HCEC 1CT (cell line): ENCODE data around the gene LRP1.

Experiments
- DNase-seq: peaks from one replicate; pipeline ENCODE4 v3.0.0-alpha.2; 2017

Gene LRP1

DNA sequence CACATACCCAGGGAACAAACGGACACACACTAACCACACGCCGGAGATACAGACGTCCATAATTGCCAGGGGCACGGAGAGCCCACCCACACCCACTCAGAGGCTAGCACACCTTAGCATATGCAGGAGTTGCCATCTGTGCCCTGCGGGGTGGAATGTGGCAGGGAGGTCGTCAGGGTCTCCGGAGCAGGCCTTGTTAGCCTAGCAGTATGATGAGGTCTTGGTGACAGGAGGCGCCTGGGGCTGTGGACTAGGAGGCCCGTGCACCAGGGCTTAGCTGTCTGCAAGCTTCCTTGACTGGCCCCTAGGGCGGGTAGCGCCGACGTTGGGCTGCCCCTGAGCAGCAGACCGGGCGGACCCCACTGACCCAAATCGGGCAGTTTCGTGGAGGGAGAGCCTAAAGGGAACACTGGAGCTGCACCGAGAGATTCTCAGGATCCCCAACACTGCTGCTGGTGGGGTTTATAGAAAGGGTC is 112.7 kb downstream of the LRP1 start:
- DNase-seq, result no peak

DNA sequence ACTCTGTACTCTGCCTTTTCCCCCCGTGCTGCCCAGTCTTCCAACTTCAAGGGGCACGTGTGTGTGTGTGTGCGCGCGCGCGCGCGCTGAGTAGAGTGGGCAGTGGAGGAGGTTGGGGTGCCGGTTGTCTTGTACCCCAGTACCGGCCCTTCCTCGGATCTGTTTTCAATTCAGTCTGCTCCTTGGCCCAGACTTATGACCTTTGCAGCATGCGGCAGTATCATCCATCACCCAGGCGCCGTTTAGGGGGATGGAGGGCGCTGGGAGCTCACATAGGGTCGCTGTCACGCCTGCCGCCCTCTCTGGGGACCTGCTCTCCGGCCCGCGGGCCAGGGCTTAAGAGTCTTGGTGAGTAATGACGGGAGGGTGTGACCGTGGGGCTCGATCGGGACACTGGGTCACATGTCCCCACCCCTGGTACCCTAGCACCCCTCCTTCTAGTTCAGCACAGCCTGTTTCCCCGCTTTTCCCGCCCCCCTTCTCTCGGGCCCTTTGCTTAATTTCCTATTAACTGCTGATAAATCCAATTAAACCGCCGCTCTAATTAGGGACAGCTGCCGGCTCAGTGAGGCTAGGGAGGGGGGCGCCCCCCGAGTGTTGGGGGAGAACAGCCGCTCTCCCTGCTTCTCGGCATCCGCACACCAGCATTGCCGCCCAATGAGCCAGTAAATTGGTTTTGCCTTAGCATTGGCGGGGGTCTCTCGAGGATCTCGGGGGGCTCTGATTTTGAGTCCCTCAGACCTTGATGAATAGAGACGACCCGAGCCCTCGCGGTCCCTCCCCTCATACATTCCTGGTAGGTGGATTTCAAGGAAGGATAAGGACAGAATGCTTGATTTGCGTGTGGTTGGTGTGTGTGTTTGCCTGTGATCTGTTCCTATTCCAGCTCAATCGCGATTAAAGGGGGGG is 113.4 kb downstream of the LRP1 start:
- no peak for DNase-seq

DNA sequence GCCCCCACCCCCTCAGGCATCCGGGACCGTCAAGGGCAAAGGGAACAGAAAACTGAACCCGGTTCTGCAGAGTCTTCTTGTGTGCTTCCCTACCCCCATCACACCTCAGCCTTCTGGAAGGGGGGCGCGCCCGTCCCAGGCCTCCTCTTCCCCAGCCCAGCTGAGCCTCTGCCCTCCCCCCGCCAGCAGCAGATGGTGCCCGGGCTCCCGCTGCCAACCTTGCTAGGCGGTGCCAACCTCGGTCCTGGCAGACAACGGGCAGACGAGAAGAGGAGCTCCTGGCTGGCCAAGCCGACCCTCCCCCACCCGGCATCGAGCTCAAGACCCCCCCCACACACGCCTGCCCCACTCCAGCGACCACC is 114.0 kb downstream of the LRP1 start:
- no peak for DNase-seq

DNA sequence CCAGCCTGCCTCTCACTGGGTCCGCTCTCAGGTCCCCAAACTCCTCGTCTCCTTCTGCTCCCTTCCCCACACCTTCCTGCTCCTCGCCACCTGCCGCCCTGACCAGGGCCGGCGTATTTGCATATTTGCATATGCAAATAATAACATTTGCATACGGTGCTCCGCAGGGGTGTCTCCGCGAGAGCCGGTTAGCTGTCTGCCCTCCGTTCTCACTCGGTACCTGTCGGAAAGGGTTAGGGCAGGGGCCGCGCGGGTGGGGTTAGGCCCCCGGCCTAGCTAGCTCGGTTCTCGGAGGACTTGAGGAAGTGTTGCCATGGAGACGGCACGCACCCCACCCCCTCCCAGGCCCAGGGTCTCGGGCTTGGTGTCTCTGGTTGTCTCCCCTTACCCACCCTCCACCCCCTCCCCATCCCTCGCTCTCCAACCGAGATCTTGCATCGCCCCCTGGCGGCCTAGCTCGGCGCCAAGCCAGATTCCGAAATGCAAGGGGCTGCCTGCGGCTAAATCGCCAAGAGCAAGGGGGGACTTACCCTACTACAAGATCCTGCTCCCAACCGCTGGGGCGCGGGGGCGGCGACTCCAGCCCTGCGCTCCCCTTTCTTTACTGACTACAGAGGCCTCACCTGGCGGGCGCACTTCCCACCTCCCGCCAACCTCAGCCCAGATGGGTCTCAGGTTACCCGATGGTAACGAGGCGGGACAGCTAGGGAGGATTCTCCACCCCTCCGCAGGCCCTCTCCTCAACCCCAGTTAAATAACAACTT is 114.6 kb downstream of the LRP1 start:
- no peak for DNase-seq

DNA sequence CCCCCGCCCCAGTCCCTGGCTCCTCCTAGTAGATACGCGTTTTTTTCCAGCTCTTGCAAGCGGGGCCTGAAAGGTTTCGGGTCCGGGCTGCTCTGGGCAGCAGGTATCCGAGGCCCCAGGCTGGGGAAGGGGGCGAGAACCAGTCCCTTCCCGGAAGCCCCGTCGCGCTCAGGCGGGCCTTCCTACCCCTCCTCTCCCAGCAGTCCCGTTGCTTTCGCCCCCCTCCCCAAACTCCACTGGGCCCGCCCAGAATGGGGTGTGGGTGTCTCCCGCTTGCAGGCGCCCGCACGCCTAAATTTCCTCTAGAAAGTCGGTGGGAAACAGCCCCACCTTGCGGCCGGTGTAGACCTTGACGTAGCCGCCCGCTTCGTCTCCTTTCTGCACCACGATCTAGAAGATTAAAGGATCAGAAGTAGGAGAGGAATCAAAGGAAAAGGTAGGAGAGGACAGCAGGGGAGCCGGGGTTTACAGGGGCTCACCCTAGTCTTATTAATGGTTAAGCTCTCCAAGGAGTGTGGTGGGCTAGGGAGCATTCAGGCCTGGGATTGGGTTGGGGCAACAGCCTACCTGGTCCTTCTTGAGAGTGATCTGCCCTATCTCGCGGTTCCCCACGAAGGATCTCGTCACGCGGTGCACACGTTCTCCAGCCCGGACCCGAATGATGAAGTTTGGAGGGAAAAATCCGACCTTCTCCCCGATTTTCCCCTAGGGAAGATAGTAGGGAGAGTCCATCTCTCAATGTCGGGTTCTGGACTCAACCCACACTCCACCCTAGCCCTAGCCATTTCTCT is 115.4 kb downstream of the LRP1 start:
- peak; percentile 65 for DNase-seq

DNA sequence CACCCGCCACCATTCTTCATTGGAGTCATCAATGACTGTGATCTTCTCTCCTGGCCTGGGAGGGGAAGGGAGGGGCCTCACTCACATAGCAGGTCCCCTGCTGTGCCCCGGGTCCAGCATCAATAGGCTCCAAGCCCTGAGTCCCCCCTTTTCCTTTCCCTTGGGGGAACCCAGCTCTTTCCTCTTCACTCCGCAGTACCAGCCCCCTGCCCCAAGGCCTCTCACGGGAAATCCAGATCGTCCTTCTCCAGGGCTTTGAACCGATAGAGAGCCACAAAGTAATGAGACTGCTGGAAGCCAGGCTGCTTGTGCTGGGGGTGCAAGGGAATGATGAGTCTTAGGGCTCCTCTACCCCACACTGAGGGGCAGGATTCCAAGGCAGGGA is 116.0 kb downstream of the LRP1 start:
- DNase-seq, result no peak

DNA sequence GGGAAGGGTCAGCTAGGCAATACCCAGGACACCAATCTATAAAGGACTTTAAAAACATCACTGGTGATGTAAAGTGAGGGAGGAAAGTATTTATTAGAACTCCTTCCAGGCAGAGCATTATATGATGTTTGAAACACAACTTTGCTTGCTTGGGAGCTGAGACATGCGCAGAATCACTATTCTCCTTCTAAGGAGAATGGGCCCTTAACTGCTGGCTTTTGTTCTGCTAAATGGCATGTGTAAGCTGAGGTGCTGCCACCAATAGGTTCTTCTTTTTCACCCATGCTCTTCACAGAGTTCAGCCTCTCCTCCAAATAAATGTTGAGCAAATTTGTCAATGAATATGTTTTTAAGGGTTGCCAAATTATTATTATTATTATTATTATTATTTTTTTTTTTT is 118.8 kb downstream of the LRP1 start:
- DNase-seq, result no peak

DNA sequence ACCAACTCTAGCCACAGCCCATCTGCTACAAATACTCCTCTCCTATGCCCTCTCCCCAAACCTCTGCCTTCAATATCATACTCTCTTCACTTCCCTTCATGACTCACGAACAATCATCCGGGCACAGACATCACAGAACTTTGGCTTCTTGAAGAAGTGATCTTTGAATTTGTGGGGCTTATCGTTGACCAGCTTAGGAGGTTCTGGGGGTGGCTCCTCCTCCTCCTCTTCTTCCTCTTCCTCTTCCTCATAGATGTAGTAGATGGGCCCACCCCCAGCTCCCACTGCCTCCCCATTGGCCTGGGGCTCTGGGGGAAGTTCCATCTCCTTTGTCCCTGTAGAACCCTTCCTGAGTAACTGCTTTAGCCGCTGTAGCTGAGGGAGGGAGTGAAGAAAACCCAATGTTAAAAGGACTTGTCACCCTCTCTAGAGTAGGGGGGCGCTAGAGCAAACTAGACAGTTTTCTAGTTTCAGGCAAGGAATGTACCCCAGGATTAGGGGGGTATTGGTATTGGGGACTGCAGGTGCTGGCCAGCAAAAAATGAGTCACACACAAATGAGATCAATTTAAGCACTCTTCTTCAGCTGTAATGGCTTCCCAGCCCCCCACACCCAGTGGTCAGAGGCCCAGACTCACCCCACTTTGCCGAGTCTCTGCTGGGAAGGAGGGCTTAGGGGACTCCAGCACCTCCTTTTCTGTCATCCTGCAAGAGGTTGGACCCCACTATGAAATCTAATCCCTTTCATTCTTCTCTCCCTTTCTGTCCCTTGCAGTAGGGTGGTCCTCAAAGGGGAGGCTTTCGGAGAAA is 120.9 kb downstream of the LRP1 start:
- DNase-seq, result no peak

DNA sequence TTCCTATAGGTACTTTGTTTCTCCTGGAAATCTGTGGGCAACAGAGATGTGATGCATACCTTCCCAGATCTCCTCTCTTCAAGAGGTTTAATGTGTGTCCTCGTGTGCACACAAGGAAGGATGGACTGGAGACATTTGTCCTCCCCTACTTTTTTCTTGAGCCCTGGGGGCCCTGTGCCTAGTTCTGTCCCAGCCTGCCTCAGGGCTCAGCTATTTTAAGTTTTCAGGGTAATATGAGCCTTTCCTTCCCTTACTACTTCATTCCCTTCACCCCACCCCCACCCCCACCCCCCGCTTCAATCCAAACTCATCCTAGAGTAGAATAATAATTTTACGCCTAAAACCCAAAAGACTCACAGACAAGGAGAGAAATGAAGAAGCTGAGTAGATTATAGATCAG is 122.3 kb downstream of the LRP1 start:
- no peak for DNase-seq

DNA sequence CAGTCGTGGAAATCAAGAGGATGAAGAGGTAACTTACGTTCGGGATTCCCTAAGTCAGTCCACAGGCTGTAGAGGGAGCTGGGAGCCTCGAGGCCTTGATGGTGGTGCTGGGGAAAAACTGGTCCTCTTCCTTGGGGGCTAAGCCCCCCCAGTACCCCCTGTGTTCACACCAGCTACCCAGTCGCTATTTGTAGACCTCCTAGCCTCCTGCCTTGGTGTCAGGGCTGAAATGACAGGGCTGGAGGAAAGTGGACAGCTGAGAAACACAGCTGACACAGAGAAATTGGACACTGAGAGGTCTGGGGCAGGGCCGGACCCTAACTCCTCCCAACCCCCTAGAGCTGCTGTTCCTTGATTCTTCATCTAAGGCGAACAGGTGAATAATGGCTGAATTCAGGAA is 122.7 kb downstream of the LRP1 start, which contains the start of gene STAC3:
STAC3 (minus strand) TSS at position 232 of the 400 bp plus-strand sequence. CDS start 1,551 bp downstream, outside the sequence.
- no peak for DNase-seq

DNA sequence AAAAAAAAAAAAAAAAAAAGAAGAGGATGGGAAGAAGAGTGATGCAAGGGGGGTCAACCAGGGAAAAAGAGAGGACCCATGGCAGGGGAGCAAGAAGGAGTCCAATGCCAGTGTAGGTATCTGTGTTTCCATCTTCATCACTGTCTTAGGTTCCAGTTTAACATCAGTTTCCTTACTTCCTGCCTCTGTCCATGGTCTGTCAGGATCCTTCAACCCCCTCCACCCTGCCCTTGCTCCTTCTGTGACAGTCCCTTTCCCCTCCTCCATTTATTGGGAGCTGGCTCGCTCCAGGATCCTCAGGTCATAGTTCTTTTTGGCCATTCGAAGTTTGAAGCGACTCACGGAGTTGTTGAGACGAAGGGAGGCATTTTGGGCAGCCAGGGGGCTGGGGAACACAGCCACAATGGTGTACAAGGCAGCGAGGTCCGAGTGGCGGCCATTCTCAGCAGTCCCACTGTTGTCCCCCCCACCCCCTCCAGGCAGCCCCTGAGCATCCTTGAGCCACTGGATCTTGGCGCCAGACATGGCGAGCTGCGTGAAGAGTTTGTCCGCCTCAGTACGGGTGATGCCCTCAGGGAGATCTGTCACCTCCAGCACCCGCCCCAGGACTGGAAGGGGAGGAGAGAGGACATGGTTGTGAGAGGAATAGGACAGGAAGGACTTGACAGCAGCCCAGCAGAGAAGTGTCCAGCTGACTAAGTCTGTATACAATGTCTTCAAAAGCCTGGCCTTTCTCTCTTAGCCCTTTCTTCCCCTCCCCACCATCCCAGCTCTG is 126.4 kb downstream of the LRP1 start:
- DNase-seq, result no peak

DNA sequence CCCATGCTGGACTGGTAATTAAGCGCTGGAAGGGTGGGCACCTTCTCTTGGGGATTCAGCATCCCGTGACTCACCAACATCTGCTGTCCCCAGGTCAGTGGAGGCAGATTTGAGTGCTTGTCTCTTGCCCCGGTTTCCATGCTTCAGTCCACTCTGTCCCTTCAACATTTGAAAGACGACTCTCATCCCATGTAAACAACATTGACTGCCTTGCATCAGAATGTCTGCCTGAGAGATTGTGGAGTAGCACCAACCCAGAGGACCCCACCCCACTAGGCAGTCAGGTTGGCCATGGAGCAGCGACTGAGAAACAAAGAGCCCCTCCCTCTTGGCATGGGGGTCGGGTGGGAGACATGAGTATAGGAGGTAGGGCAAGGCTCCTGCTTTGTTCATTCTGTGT is 127.6 kb downstream of the LRP1 start:
- no peak for DNase-seq

DNA sequence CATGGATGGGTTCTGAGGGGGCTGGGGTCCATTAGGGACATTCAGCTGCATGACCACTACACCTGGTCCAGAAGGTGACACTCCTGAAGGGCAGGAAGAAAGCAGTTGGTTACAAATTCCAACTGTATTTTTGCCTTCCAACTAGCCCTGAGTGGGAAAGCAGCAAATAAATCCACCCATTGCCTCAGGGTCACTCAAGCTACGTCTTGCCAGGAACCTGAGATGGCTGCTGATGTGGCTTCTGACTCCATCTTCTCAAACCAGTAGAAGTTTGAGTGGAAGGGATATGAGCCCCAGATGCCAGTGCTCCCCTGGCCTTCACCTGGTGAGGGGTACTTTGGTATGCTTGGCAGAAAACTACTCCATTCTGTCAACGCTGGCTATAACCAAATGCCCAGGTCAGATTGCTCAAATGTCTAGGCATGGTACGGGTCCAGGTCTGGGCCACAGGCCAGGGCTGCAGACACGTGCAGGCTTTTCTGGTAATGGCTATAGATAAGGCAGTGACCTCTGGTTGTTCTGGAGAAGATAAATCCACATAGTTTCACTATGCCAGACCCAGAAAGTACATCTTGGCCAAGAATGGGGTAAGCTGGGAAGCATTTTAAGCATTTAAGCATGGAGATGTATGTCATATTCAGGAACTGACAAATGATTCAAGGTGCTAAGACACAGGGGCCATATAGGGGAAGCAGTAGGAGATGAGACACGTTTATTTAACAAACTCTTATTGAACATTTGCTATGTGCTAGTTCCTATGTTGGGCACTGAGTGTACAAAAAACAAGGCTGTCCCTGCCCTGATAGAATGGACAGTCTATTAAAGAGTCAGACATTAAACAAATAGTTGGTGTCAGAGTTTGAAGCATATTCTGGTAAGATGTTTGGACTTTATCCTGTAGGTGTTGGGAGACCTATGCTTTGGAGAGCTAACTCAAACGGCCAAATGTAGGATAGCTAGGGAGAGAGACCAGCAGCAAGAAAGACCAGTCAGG is 131.0 kb downstream of the LRP1 start:
- DNase-seq, result no peak

DNA sequence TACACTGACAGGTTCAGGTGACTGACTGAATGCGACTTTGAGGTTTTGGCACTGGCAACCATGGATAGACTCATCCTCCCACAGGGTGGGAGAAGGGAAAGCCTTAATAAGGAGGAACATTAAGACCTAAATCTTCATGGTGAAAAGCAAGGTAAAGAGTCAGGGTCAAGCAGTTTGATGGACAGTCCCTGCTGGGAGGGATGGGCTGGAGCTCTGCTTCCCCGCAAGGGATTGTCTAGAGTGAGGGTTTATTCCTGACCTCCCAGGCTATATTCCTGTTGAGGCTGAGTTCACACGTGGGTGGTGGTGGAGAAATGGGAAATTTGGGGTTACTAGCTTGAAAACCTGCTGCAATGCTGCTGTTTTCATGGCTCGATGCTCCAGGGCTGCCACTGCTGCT is 132.1 kb downstream of the LRP1 start:
- DNase-seq, result no peak

DNA sequence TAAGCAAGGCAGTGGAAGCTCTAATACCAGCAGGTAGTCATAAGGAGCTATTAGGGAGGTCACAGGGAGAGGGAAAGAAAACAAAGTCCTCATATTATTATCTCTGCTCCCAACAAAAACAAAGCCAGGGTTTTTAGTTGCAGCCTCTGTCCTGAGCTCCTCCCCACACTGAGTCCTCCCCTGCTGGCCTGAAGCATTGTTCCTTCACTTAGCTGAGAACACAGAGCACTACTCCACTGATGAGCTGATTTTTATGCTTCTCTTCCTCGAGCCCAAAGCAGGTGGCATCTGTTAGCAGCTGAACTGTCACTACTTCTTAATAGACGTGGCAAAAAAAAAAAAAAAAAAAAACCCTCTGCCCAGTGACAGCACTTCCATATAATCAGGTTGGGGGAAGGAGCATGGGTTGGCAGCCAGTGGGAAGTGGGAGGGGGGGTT is 133.2 kb downstream of the LRP1 start:
- no peak for DNase-seq

DNA sequence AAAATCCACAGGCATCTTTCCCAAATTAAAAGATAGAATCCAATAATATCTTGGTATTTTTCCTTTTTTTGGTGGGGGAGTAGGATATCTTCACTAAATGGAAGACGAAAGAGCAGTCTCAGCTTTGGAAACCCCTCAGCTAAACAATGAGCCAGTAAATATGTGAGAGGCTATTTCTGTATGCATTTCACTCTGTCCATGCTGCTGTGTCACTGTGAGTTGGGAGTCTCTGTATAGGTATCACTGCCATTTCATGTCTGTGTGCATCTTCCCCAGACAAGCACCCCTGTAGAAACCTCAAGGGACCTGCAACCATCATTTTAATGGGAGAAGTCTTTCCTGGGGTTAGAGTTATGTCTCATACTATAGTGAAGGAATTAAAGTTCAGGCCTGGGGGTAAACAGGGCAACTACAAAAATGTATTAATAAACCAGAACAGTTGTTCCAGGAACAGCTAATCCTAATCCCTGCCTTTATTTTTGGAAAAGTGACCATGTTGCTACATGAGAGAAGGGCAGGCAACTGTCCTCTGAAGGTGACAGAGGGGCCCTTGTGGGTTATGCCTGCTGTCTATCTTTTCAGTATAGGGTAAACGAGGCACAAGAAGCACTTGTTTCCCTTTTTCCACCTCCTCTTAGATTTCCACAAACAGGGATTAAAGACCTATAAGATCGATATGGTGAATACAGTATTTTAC is 134.0 kb downstream of the LRP1 start:
- no peak for DNase-seq
